Endothelial cell of umbilical vein (primary cell): ENCODE data around the gene B4GALT5. TPM values are rescaled to one million over a fixed set of nuclear protein-coding genes. Genes with fewer than 3 reads are reported as not detected.
A peak's percentile ranks its signal among the peaks of the same experiment; 100 is the strongest.

Experiments used
- BruUV-seq: library from RNA; stranded (reverse); fragments of 400-500 nt; replicated peaks from 2 replicates; lab custom pipeline; 2021; lab: Mats Ljungman, UMichigan
- CTCF ChIA-PET: fragments of 300-600, 350-600 bp; sonication (Branson Sonifier 250); formaldehyde crosslinking; loops from one replicate; lab custom pipeline; 2021; ENCODE audit warnings: antibody characterized with exemption, inconsistent platforms; lab: Charles Lee
- POLR2A ChIA-PET: fragments of 300-600, 350-600 bp; sonication (Branson Sonifier 250); formaldehyde crosslinking; loops from one replicate; lab custom pipeline; 2021; ENCODE audit warnings: antibody characterized with exemption, inconsistent platforms; lab: Charles Lee
- DNase-seq: peaks from one replicate; pipeline ENCODE4 v3.0.0-alpha.2; 2011; ENCODE audit warnings: low read depth, low spot score
- FAIRE-seq: peaks from 2 replicates; lab custom pipeline; 2011; peaks lifted over from hg19 to GRCh38; lab: Jason Lieb, UNC
- H2AFZ ChIP-seq: 2 replicates; pipeline ENCODE4 v1.6.0; 2012; ENCODE audit warnings: low read depth, low read length, control low read depth, inconsistent platforms
- H3K27ac ChIP-seq: 2 replicates; pipeline ENCODE4 v1.5.1; 2011; ENCODE audit warnings: low read depth, mild to moderate bottlenecking, control low read depth, low read length, moderate library complexity; ENCODE audit not compliant: insufficient read depth
- H3K27me3 ChIP-seq, 2 experiments: 2 replicates each; pipeline versions ENCODE4 v1.6.0 to v1.6.1; 2011; ENCODE audit warnings: low read length in 2 of 2, mixed read lengths in 1 of 2; ENCODE audit not compliant: control insufficient read depth in 2 of 2, insufficient read depth in 2 of 2
- H3K36me3 ChIP-seq, 2 experiments: 2 replicates in 1 of 2; 3 replicates in 1 of 2; pipeline ENCODE4 v1.5.1; 2011; ENCODE audit warnings: low read length in 2 of 2, mild to moderate bottlenecking in 1 of 2, moderate library complexity in 1 of 2; ENCODE audit not compliant: control insufficient read depth in 2 of 2, insufficient read depth in 2 of 2; ENCODE audit errors: extremely low read depth in 1 of 2
- H3K4me1 ChIP-seq: 3 replicates; pipeline ENCODE4 v1.5.1; 2011; ENCODE audit warnings: mild to moderate bottlenecking, low read length; ENCODE audit not compliant: control insufficient read depth, insufficient read depth; ENCODE audit errors: extremely low read depth
- H3K4me2 ChIP-seq: 2 replicates; pipeline ENCODE4 v1.6.1; 2011; ENCODE audit warnings: low read length, control low read depth, mixed read lengths; ENCODE audit not compliant: insufficient read depth
- H3K4me3 ChIP-seq, 3 experiments: fragments of 200-600 bp in 1 of 3; sonication (generic), shearing (Covaris generic) in 1 of 3; replicated peaks in 1 of 3; 2 replicates each; pipeline ENCODE4 v1.5.1; 2011 to 2016; ENCODE audit warnings: control low read depth in 3 of 3, low read length in 3 of 3, mild to moderate bottlenecking in 2 of 3, inconsistent platforms in 1 of 3, low read depth in 1 of 3, moderate library complexity in 1 of 3; ENCODE audit not compliant: insufficient read depth in 1 of 3
- H3K79me2 ChIP-seq: 2 replicates; pipeline ENCODE4 v1.6.0; 2012; ENCODE audit warnings: low read length, inconsistent platforms; ENCODE audit not compliant: control insufficient read depth, insufficient read depth
- H3K9ac ChIP-seq: replicated peaks from 2 replicates; pipeline ENCODE3; 2011; ENCODE audit warnings: low read length, control low read depth; ENCODE audit not compliant: insufficient read depth; ENCODE audit errors: extremely low read depth
- H3K9me1 ChIP-seq: replicated peaks from 3 replicates; pipeline ENCODE4 v1.6.0; 2011; ENCODE audit warnings: mild to moderate bottlenecking, low read length; ENCODE audit not compliant: control insufficient read depth, insufficient read depth; ENCODE audit errors: extremely low read depth
- H3K9me3 ChIP-seq: replicated peaks from 2 replicates; pipeline ENCODE4 v1.5.1; 2012; ENCODE audit warnings: low read length, inconsistent platforms; ENCODE audit not compliant: control insufficient read depth, insufficient read depth
- H4K20me1 ChIP-seq: replicated peaks from 2 replicates; pipeline ENCODE3; 2011; ENCODE audit warnings: mild to moderate bottlenecking, low read length; ENCODE audit not compliant: control insufficient read depth, insufficient read depth; ENCODE audit errors: extremely low read depth
- EZH2 ChIP-seq: IDR thresholded peaks from 2 replicates; pipeline ENCODE4 v1.6.1; 2012; ENCODE audit warnings: borderline replicate concordance, low read depth, mild to moderate bottlenecking, moderate library complexity, low read length, inconsistent platforms; ENCODE audit not compliant: severe bottlenecking
- FOS ChIP-seq: IDR thresholded peaks from 2 replicates; pipeline ENCODE4 v1.6.1; 2011; ENCODE audit warnings: mild to moderate bottlenecking, low read length, moderate library complexity, borderline replicate concordance; ENCODE audit not compliant: insufficient read depth
- GATA2 ChIP-seq: IDR thresholded peaks from 2 replicates; pipeline ENCODE4 v1.7.0; 2011; ENCODE audit warnings: low read depth, mild to moderate bottlenecking, moderate library complexity, mixed read lengths, low read length; ENCODE audit not compliant: insufficient read length, insufficient read depth
- JUN ChIP-seq: IDR thresholded peaks from 2 replicates; pipeline ENCODE4 v1.6.1; 2011; ENCODE audit warnings: borderline replicate concordance, low read depth; ENCODE audit not compliant: insufficient read length, insufficient read depth
- MYC ChIP-seq: IDR thresholded peaks from one replicate; pipeline ENCODE4 v1.6.1; 2011; ENCODE audit warnings: mild to moderate bottlenecking, low read depth, low read length
- POLR2A ChIP-seq: IDR thresholded peaks from 2 replicates; pipeline ENCODE4 v1.6.1; 2012; ENCODE audit warnings: low read depth, mild to moderate bottlenecking, control low read depth, low read length
- POLR2AphosphoS5 ChIP-seq: IDR thresholded peaks from 2 replicates; pipeline ENCODE4 v1.6.1; 2012; ENCODE audit warnings: low read depth, mild to moderate bottlenecking, control low read depth, low read length, moderate library complexity; ENCODE audit not compliant: insufficient read depth
- dilution Hi-C: fragments of 300-500 bp; cut with MboI; formaldehyde crosslinking; loops from one replicate; pipeline ENCODE4 v1.15.0; 2019; ENCODE audit warnings: low sequenced_read_pairs; ENCODE audit not compliant: extremely low pct_ligation_motif_present
- intact Hi-C: fragments of 100-400 bp; cut with micrococcal nuclease; formaldehyde crosslinking; loops from one replicate; pipeline ENCODE4 v1.10.0; 2022
- polyA plus RNA-seq, 4 experiments: library from polyadenylated mRNA; depleted of rRNA in 3 of 4; stranded (reverse) in 3 of 4; unstranded in 1 of 4; fragments of >200 nt; gene quantifications; 2 replicates each; pipeline versions ENCODE4 v1.2.1 to v1.2.3, GENCODE V29; 2011 to 2012; ENCODE audit warnings: missing spikeins in 1 of 4
- total RNA-seq: library from RNA; stranded (reverse); gene quantifications from 2 replicates; pipeline ENCODE4 v1.2.3, GENCODE V29; 2021
- TF ChIP-seq, protein P1 (sequence below): IDR thresholded peaks from 2 replicates; pipeline ENCODE4 v1.6.1; 2011; ENCODE audit not compliant: insufficient read depth, insufficient read length
- TF ChIP-seq, protein P2 (sequence below), 2 donors: IDR thresholded peaks; 1 replicate in 1 of 2; 2 replicates in 1 of 2; pipeline ENCODE4 v1.5.1; 2011; ENCODE audit warnings: low read length in 2 of 2, mild to moderate bottlenecking in 2 of 2, moderate library complexity in 2 of 2, control low read depth in 1 of 2, inconsistent platforms in 1 of 2, low read depth in 1 of 2; ENCODE audit not compliant: insufficient read depth in 1 of 2; ENCODE audit errors: extremely low read depth in 1 of 2

B4GALT5 gene
- total and polyA plus RNA-seq, 2 donors (not counting 3 experiments of a cell fraction or from before 2014, with no cell fraction given): 54.4 to 70.1 TPM

DNA sequence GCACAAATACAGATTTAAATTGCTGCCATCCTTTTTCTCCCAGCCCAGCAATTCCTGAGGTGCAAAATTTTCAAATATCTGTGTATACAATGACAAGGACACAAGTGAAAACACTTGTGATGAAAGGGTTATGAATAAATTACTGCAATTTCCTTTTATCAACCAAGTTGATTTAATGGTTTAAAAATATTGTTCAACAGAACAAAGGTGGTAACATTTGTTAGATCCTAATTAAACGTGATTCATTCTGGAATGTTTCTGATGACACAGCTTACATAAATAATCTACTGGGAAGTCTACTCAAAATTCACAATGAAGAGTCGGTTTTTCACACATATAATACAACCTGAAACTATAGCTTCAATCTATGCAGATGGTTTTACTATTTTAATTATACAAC lies 17.1 kb downstream of the B4GALT5 start:
- DNase-seq: peak; percentile 69
- Histone ChIP-seq H3K4me1 (peaks cover 73% of the 10 kb centered on the region), H2AFZ (no peak overlapping the region), H3K27me3 (no peaks in the 10 kb centered on the region), H3K9me3 (no peaks in the 10 kb centered on the region), H4K20me1 (peaks cover 10% of the 10 kb centered on the region), H3K9ac (peak overlapping the region; percentile 35), H3K36me3 (no peaks in the 10 kb centered on the region), H3K9me1 (no peaks in the 10 kb centered on the region), H3K4me2 (peak overlapping the region; percentile 60), H3K79me2 (peaks cover 97% of the 10 kb centered on the region), H3K27ac (peak overlapping the region; percentile 87), H3K4me3 (no peak overlapping the region)
- dilution Hi-C loops: no loop called here
- intact Hi-C loops: no loop called here
- POLR2A ChIA-PET: no interaction called here
- no TSS peak for BruUV-seq
- CTCF ChIA-PET: interaction anchor here (0.6 to 2.0 kb wide), 11 partner anchors 9 to 151 kb away, joined by 3 to 8 read pairs (median 4); partner anchors contain the start of gene SLC9A8
- TF ChIP-seq, protein P1, sequence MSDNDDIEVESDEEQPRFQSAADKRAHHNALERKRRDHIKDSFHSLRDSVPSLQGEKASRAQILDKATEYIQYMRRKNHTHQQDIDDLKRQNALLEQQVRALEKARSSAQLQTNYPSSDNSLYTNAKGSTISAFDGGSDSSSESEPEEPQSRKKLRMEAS: no peak
- TF ChIP-seq POLR2AphosphoS5 (no peak), JUN (peak; percentile 72), FOS (peak; percentile 61), POLR2A (no peak), MYC (no peak), GATA2 (no peak), EZH2 (no peak)
- TF ChIP-seq, protein P2, sequence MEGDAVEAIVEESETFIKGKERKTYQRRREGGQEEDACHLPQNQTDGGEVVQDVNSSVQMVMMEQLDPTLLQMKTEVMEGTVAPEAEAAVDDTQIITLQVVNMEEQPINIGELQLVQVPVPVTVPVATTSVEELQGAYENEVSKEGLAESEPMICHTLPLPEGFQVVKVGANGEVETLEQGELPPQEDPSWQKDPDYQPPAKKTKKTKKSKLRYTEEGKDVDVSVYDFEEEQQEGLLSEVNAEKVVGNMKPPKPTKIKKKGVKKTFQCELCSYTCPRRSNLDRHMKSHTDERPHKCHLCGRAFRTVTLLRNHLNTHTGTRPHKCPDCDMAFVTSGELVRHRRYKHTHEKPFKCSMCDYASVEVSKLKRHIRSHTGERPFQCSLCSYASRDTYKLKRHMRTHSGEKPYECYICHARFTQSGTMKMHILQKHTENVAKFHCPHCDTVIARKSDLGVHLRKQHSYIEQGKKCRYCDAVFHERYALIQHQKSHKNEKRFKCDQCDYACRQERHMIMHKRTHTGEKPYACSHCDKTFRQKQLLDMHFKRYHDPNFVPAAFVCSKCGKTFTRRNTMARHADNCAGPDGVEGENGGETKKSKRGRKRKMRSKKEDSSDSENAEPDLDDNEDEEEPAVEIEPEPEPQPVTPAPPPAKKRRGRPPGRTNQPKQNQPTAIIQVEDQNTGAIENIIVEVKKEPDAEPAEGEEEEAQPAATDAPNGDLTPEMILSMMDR (IDR thresholded peaks at IDR 0.05; ENCODE audit: extremely low read depth in 1 of 2, insufficient read depth in 1 of 2, low read depth in 1 of 2, low read length in 2 of 2): no peak
- no peak for FAIRE-seq
